H1 (cell line): ENCODE data around the gene ITPR1.

Source experiments
- HDAC6 ChIP-seq: IDR thresholded peaks from one replicate; pipeline ENCODE4 v1.7.1; 2012; ENCODE audit warnings: low read depth, mild to moderate bottlenecking, inconsistent platforms, low read length, moderate library complexity
- RXRA ChIP-seq: IDR thresholded peaks from 2 replicates; pipeline ENCODE4 v1.6.1; 2011; ENCODE audit warnings: low read depth, mild to moderate bottlenecking, low read length, moderate library complexity; ENCODE audit not compliant: insufficient read depth
- SIN3A ChIP-seq, 2 experiments: IDR thresholded peaks in 1 of 2; conservative IDR thresholded peaks in 1 of 2; 2 replicates each; pipeline ENCODE4 v1.6.1; 2011 to 2012; ENCODE audit warnings: low read length in 2 of 2, improper control_type of control experiment in 1 of 2, low read depth in 1 of 2, mild to moderate bottlenecking in 1 of 2
- SP2 ChIP-seq: IDR thresholded peaks from 2 replicates; pipeline ENCODE4 v1.6.1; 2012; ENCODE audit warnings: mild to moderate bottlenecking, low read length, inconsistent platforms
- SUZ12 ChIP-seq: fragments of 200-600 bp; sonication (generic); IDR thresholded peaks from 2 replicates; pipeline ENCODE4 v1.6.1; 2012; ENCODE audit warnings: mild to moderate bottlenecking, inconsistent platforms, low read length, moderate library complexity, mixed read lengths
- TF ChIP-seq, protein P1 (sequence below), 3 experiments: IDR thresholded peaks; 1 replicate in 2 of 3; 2 replicates in 1 of 3; pipeline versions ENCODE4 v1.5.1 to v1.6.1; 2011; ENCODE audit warnings: low read length in 3 of 3, mild to moderate bottlenecking in 3 of 3, inconsistent platforms in 2 of 3, low read depth in 1 of 3, moderate library complexity in 1 of 3; ENCODE audit not compliant: insufficient read depth in 1 of 3; ENCODE audit errors: control extremely low read depth in 1 of 3

DNA sequence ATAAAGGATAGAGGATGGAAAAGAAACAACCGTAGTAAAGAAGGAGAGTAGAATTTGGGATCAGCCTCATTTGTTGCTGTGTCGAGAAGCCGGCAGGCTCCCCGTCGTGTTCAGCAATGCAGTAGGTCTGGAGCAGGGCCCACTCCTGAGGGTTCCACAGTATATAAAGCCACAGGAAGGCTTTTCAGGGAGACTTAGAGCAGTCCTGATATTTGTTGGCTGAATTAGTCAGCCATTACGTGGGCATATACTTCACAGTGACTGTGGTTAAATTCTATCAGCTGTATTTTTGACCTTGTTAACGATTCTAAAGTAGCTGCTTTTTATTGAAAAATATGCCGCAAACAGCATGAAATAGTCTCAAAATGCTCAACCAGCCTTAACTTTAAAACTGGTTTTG, 149.5 kb downstream of the ITPR1 start:
- no peak for TF ChIP-seq SUZ12
- no peak for TF ChIP-seq HDAC6
- TF ChIP-seq, protein P1, sequence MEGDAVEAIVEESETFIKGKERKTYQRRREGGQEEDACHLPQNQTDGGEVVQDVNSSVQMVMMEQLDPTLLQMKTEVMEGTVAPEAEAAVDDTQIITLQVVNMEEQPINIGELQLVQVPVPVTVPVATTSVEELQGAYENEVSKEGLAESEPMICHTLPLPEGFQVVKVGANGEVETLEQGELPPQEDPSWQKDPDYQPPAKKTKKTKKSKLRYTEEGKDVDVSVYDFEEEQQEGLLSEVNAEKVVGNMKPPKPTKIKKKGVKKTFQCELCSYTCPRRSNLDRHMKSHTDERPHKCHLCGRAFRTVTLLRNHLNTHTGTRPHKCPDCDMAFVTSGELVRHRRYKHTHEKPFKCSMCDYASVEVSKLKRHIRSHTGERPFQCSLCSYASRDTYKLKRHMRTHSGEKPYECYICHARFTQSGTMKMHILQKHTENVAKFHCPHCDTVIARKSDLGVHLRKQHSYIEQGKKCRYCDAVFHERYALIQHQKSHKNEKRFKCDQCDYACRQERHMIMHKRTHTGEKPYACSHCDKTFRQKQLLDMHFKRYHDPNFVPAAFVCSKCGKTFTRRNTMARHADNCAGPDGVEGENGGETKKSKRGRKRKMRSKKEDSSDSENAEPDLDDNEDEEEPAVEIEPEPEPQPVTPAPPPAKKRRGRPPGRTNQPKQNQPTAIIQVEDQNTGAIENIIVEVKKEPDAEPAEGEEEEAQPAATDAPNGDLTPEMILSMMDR (IDR thresholded peaks at IDR 0.05; ENCODE audit: control extremely low read depth in 1 of 3, insufficient read depth in 1 of 3, low read depth in 1 of 3, low read length in 3 of 3) = no peak
- TF ChIP-seq SP2 = no peak
- TF ChIP-seq RXRA = no peak
- no peak for TF ChIP-seq SIN3A (conservative IDR thresholded peaks at IDR 0.05 in 1 of 2, IDR thresholded peaks at IDR 0.05 in 1 of 2; ENCODE audit: low read depth in 1 of 2, low read length in 2 of 2)
